ENCODE measurements around the gene GALNS.

DNA sequence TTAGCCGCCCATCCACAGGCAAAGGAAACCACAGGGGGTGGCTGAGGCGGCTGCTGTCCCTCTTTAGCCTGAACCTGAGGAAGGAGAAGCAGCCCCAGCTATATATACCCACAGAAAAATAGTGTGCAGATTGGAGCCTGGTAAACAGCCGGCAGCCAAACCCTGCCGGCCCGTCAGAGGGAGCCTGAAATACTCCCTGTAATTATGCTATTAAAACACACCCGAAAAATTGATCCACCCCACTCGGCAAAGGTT is 78.5 kb downstream of the GALNS start:
- TF ChIP-seq, protein P1, sequence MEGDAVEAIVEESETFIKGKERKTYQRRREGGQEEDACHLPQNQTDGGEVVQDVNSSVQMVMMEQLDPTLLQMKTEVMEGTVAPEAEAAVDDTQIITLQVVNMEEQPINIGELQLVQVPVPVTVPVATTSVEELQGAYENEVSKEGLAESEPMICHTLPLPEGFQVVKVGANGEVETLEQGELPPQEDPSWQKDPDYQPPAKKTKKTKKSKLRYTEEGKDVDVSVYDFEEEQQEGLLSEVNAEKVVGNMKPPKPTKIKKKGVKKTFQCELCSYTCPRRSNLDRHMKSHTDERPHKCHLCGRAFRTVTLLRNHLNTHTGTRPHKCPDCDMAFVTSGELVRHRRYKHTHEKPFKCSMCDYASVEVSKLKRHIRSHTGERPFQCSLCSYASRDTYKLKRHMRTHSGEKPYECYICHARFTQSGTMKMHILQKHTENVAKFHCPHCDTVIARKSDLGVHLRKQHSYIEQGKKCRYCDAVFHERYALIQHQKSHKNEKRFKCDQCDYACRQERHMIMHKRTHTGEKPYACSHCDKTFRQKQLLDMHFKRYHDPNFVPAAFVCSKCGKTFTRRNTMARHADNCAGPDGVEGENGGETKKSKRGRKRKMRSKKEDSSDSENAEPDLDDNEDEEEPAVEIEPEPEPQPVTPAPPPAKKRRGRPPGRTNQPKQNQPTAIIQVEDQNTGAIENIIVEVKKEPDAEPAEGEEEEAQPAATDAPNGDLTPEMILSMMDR (IDR thresholded peaks at IDR 0.05), result no peak
- no peak for TF ChIP-seq POLR2A (IDR thresholded peaks at IDR 0.05)
